PC-9 (cell line): ENCODE measurements around the gene PHPT1. TPM values are rescaled to one million over a fixed set of nuclear protein-coding genes. Genes with fewer than 3 reads are reported as not detected.

Experiments
- BruUV-seq: library from RNA; stranded (reverse); fragments of 400-500 nt; replicated peaks from 2 replicates; lab custom pipeline; 2021; lab: Mats Ljungman, UMichigan
- CTCF ChIA-PET: fragments of 300-600 bp; sonication (Branson Sonifier 250); formaldehyde crosslinking; loops from one replicate; lab custom pipeline; 2022; ENCODE audit warnings: antibody characterized with exemption; lab: Charles Lee
- POLR2A ChIA-PET: fragments of 300-600 bp; sonication (Branson Sonifier 250); formaldehyde crosslinking; loops from one replicate; lab custom pipeline; 2022; ENCODE audit warnings: antibody characterized with exemption; ENCODE audit not compliant: unreplicated experiment; lab: Charles Lee
- DNase-seq, 2 experiments: peaks; one replicate each; pipeline versions ENCODE4 v3.0.0 to v3.0.0-alpha.2; 2015 to 2022; ENCODE audit warnings: mixed read lengths in 1 of 2
- H2AFZ ChIP-seq: fragments of 200-600 bp; sonication (generic); 2 replicates; pipeline ENCODE4 v1.8.1; 2017; ENCODE audit warnings: antibody characterized with exemption
- H3F3A ChIP-seq: fragments of 200-600 bp; sonication (generic); 2 replicates; pipeline ENCODE4 v1.8.1; 2017; ENCODE audit warnings: antibody characterized with exemption, mild to moderate bottlenecking, low read depth; ENCODE audit not compliant: insufficient read depth
- H3K27ac ChIP-seq: fragments of 200-600 bp; sonication (generic); 2 replicates; pipeline ENCODE4 v1.6.1; 2016; ENCODE audit warnings: mixed run types
- H3K27me3 ChIP-seq: fragments of 200-600 bp; sonication (generic); 2 replicates; pipeline ENCODE4 v1.6.1; 2016; ENCODE audit warnings: low read depth, mixed run types; ENCODE audit not compliant: insufficient read depth
- H3K36me3 ChIP-seq: fragments of 200-600 bp; sonication (generic); 2 replicates; pipeline ENCODE4 v1.6.1; 2016; ENCODE audit warnings: low read depth, mixed run types
- H3K4me1 ChIP-seq: fragments of 200-600 bp; sonication (generic); replicated peaks from 2 replicates; pipeline ENCODE4 v1.6.1; 2016; ENCODE audit warnings: mixed run types; ENCODE audit not compliant: insufficient read depth
- H3K4me2 ChIP-seq: fragments of 200-600 bp; sonication (generic); 2 replicates; pipeline ENCODE4 v1.6.1; 2017; ENCODE audit warnings: mixed run types
- H3K4me3 ChIP-seq: fragments of 200-600 bp; sonication (generic); 2 replicates; pipeline ENCODE4 v1.6.1; 2016; ENCODE audit warnings: mixed run types
- H3K79me2 ChIP-seq: fragments of 200-600 bp; sonication (generic); 2 replicates; pipeline ENCODE4 v1.6.1; 2017; ENCODE audit warnings: low read depth, mixed run types
- H3K9me2 ChIP-seq: fragments of 200-600 bp; sonication (generic); 2 replicates; pipeline ENCODE4 v1.8.1; 2017; ENCODE audit warnings: mild to moderate bottlenecking; ENCODE audit not compliant: insufficient read depth
- H3K9me3 ChIP-seq: fragments of 200-600 bp; sonication (generic); 2 replicates; pipeline ENCODE4 v1.8.1; 2016; ENCODE audit warnings: low read depth; ENCODE audit not compliant: insufficient read depth
- H4K20me1 ChIP-seq: fragments of 200-600 bp; sonication (generic); 2 replicates; pipeline ENCODE4 v1.8.1; 2017; ENCODE audit not compliant: insufficient read depth
- EZH2 ChIP-seq: fragments of 200-600 bp; sonication (generic); IDR thresholded peaks from 2 replicates; pipeline ENCODE4 v1.8.0; 2017; ENCODE audit warnings: antibody characterized with exemption, low read depth
- intact Hi-C: fragments of 100-400 bp; cut with micrococcal nuclease; formaldehyde crosslinking; loops from one replicate; pipeline ENCODE4 v1.10.0; 2022; ENCODE audit not compliant: unreplicated experiment
- microRNA-seq: library from miRNA; unstranded; fragments of <30 nt; microRNA quantifications from one replicate; pipeline ENCODE4 v1.2.0, GENCODE V29; 2021; ENCODE audit warnings: borderline number of aligned reads, borderline replicate concordance
- total RNA-seq: library from RNA; stranded (reverse); gene quantifications from 2 replicates; pipeline ENCODE4 v1.2.3, GENCODE V29; 2021
- TF ChIP-seq, protein P1 (sequence below): fragments of 200-600 bp; sonication (generic); conservative IDR thresholded peaks from 2 replicates; pipeline ENCODE4 v1.6.1; 2017; ENCODE audit warnings: mixed run types, antibody characterized with exemption, mild to moderate bottlenecking, moderate library complexity

Gene PHPT1
- total RNA-seq, 1 experiment from 2014 or later, result 112 TPM

DNA sequence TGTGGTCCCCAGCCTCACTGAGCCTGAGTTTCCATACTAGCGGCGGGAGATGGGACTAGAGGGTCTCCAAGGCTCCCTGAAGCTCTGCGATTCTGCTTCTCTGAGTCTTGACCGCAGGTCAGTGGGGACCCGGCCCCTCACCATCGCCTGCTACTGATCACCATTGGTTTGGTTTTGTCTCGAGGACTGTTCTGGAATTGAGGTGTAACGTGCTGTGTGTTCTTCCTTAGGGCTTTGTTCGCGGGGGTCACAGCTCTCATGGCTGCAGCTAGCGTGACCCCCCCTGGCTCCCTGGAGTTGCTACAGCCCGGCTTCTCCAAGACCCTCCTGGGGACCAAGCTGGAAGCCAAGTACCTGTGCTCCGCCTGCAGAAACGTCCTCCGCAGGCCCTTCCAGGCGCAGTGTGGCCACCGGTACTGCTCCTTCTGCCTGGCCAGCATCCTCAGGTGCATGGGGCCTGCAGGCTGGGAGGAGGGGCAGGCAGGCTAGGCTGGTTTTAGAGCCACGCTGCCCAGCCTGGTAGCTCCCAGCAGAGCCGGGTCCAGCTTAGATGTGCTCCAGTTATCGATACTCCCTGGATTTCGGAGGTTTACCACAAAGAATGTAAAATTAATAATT is 49.4 kb downstream of the PHPT1 start:
- Histone ChIP-seq H3K9me2 (no peaks in the 10 kb centered on the region), H3K4me2 (no peak overlapping the region), H3K27me3 (no peaks in the 10 kb centered on the region), H4K20me1 (no peaks in the 10 kb centered on the region; the same call in 1 of the 2 replicates), H2AFZ (no peak overlapping the region), H3K9me3 (no peaks in the 10 kb centered on the region), H3K79me2 (peaks cover 17% of the 10 kb centered on the region; the same call in 1 of the 2 replicates), H3K4me1 (peaks cover 44% of the 10 kb centered on the region), H3K4me3 (no peak overlapping the region), H3K36me3 (peaks cover 8% of the 10 kb centered on the region; the same call in 1 of the 2 replicates), H3K27ac (no peak overlapping the region), H3F3A (peaks cover 53% of the 10 kb centered on the region)
- intact Hi-C loops, result no loop called here
- TF ChIP-seq, protein P1, sequence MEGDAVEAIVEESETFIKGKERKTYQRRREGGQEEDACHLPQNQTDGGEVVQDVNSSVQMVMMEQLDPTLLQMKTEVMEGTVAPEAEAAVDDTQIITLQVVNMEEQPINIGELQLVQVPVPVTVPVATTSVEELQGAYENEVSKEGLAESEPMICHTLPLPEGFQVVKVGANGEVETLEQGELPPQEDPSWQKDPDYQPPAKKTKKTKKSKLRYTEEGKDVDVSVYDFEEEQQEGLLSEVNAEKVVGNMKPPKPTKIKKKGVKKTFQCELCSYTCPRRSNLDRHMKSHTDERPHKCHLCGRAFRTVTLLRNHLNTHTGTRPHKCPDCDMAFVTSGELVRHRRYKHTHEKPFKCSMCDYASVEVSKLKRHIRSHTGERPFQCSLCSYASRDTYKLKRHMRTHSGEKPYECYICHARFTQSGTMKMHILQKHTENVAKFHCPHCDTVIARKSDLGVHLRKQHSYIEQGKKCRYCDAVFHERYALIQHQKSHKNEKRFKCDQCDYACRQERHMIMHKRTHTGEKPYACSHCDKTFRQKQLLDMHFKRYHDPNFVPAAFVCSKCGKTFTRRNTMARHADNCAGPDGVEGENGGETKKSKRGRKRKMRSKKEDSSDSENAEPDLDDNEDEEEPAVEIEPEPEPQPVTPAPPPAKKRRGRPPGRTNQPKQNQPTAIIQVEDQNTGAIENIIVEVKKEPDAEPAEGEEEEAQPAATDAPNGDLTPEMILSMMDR, result no peak
- TF ChIP-seq EZH2, result no peak
- ChIA-PET CTCF (interaction anchor here (0.6 kb wide), 1 partner anchor 56 kb away, joined by 3 read pairs; the partner anchor contains the start of gene AJM1), POLR2A (interaction anchor here (0.5 to 1.0 kb wide), 4 partner anchors 32 to 319 kb away, joined by 3 to 8 read pairs (median 4); partner anchors contain the start of gene EDF1)
- no peak for DNase-seq
- no TSS peak for BruUV-seq

- ChIA-PET POLR2A (interaction anchor here (0.5 to 1.0 kb wide), 4 partner anchors 33 to 319 kb away, joined by 3 to 8 read pairs (median 4); partner anchors contain the start of gene EDF1), CTCF (no interaction called here)
- no peak overlapping the region for H2AFZ ChIP-seq
- DNase-seq, result peak in 1 of 2 experiments; percentile 59
- H3K4me2 ChIP-seq, result no peak overlapping the region
- peaks cover 21% of the 10 kb centered on the region; the same call in 1 of the 2 replicates for H3K79me2 ChIP-seq
- H3K27me3 ChIP-seq, result no peaks in the 10 kb centered on the region
- H3K4me1 ChIP-seq, result peaks cover 44% of the 10 kb centered on the region
- H3K27ac ChIP-seq, result peak overlapping the region; percentile 99
- H3K9me3 ChIP-seq, result no peaks in the 10 kb centered on the region
- H3F3A ChIP-seq, result peaks cover 57% of the 10 kb centered on the region
- no peak overlapping the region for H3K4me3 ChIP-seq
- no peaks in the 10 kb centered on the region; the same call in 1 of the 2 replicates for H4K20me1 ChIP-seq
- TF ChIP-seq EZH2, result no peak
- TF ChIP-seq, protein P1, result no peak
- no peaks in the 10 kb centered on the region for H3K9me2 ChIP-seq
- intact Hi-C loops, result no loop called here
- no TSS peak for BruUV-seq
- H3K36me3 ChIP-seq, result peaks cover 8% of the 10 kb centered on the region; the same call in 1 of the 2 replicates
These were observed 50.0 kb downstream of the PHPT1 start for GRCh38 chr9:136899196-136899595.

DNA sequence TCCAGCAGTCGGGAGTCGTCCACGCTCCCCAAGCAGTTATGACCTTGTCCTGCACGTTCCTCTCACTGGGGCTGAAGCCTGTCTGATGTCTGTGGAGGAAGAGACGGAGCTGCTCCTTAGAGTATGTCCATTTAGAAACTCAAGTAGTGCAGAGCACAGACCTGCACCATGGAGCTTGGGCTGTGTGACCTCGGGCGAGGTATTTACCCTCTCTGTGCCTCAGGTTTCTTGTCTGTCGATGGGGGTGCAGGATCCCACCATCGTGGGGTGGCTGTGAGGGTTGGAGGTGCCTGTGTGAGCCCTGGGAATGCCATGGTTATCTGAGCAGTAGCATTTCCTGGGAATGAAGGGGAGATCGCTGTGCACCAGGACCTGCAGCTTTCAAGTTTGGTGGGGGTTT is 51.3 kb downstream of the PHPT1 start:
- ChIA-PET CTCF (interaction anchor here (0.6 kb wide), 1 partner anchor 18 kb away, joined by 8 read pairs; no protein-coding TSS in a partner anchor), POLR2A (interaction anchor here (1.0 kb wide), 1 partner anchor 14 kb away, joined by 5 read pairs; the partner anchor contains the start of gene TRAF2)
- H3K27ac ChIP-seq, result peak overlapping the region; percentile 99
- H3K27me3 ChIP-seq, result no peaks in the 10 kb centered on the region
- no TSS peak for BruUV-seq
- H3K4me1 ChIP-seq, result peaks cover 44% of the 10 kb centered on the region
- H3K9me2 ChIP-seq, result no peaks in the 10 kb centered on the region
- no peak for DNase-seq
- peaks cover 57% of the 10 kb centered on the region for H3F3A ChIP-seq
- H3K9me3 ChIP-seq, result no peaks in the 10 kb centered on the region
- H2AFZ ChIP-seq, result no peak overlapping the region
- peaks cover 20% of the 10 kb centered on the region for H3K79me2 ChIP-seq
- H3K4me2 ChIP-seq, result peak overlapping the region; percentile 85
- no peaks in the 10 kb centered on the region; the same call in 1 of the 2 replicates for H4K20me1 ChIP-seq
- peak overlapping the region; percentile 14; the same call in 1 of the 2 replicates for H3K4me3 ChIP-seq
- TF ChIP-seq EZH2, result no peak
- TF ChIP-seq, protein P1, result no peak
- intact Hi-C loops, result loop anchor here (5.0 kb wide), 1 partner anchor 33 kb away; the partner anchor contains the start of gene EDF1
- H3K36me3 ChIP-seq, result peaks cover 16% of the 10 kb centered on the region

Small RNA genes within 50 kb of the gene (microRNA-seq; reads per million reads assigned to microRNA genes)
- gene MIR4292 (not detected), gene MIR4479 (8.8 reads per million, percentile 13 among the genes with 10 or more reads in this experiment)

Other genes with a start within 250 kb of the PHPT1 start
- 53.1 and 70.7 TPM in 2 replicates for gene EGFL7, start 186.5 kb upstream of the PHPT1 start, total RNA-seq
- 124 and 136 TPM in 2 replicates for gene AGPAT2, start 162.0 kb upstream of the PHPT1 start, total RNA-seq
- 19.0 and 32.6 TPM in 2 replicates for gene DIPK1B, start 136.8 kb upstream of the PHPT1 start, total RNA-seq
- 0.94 and 2.2 TPM in 2 replicates for gene LCN10, start 106.5 kb upstream of the PHPT1 start, total RNA-seq
- not detected in 2 replicates for gene LCN6, start 100.9 kb upstream of the PHPT1 start, total RNA-seq
- gene LCN8, start 91.2 kb upstream of the PHPT1 start, total RNA-seq, result not detected in 2 replicates
- not detected in 2 replicates for gene LCN15, start 84.9 kb upstream of the PHPT1 start, total RNA-seq
- gene TMEM141, start 58.1 kb upstream of the PHPT1 start, total RNA-seq, result 83.6 and 124 TPM in 2 replicates
- gene CCDC183, start 53.1 kb upstream of the PHPT1 start, total RNA-seq, result 3.6 and 5.3 TPM in 2 replicates
- gene RABL6, start 41.5 kb upstream of the PHPT1 start, total RNA-seq, result 116 and 136 TPM in 2 replicates
- gene AJM1, start 6.9 kb upstream of the PHPT1 start, total RNA-seq, result 5.3 and 5.9 TPM in 2 replicates
- gene MAMDC4, start 2.9 kb downstream of the PHPT1 start, total RNA-seq, result 9.2 and 11.6 TPM in 2 replicates
- gene EDF1, start 16.9 kb downstream of the PHPT1 start, total RNA-seq, result 275 and 338 TPM in 2 replicates
- 42.7 and 48.0 TPM in 2 replicates for gene TRAF2, start 37.1 kb downstream of the PHPT1 start, total RNA-seq
- gene FBXW5, start 95.3 kb downstream of the PHPT1 start, total RNA-seq, result 101 and 125 TPM in 2 replicates
- 2.3 and 4.4 TPM in 2 replicates for gene C8G, start 95.8 kb downstream of the PHPT1 start, total RNA-seq
- 9.3 and 14.2 TPM in 2 replicates for gene LCN12, start 102.9 kb downstream of the PHPT1 start, total RNA-seq
- 1.7 and 2.0 TPM in 2 replicates for gene PTGDS, start 128.1 kb downstream of the PHPT1 start, total RNA-seq
- gene LCNL1, start 133.6 kb downstream of the PHPT1 start, total RNA-seq, result 0.41 and 0.43 TPM in 2 replicates
- gene PAXX, start 143.0 kb downstream of the PHPT1 start, total RNA-seq, result 54.9 and 78.9 TPM in 2 replicates
- 24.1 and 39.7 TPM in 2 replicates for gene CLIC3, start 147.2 kb downstream of the PHPT1 start, total RNA-seq
- gene ABCA2, start 178.8 kb downstream of the PHPT1 start, total RNA-seq, result 79.2 and 115 TPM in 2 replicates
- not detected in 2 replicates for gene FUT7, start 182.7 kb downstream of the PHPT1 start, total RNA-seq
- 89.8 and 137 TPM in 2 replicates for gene NPDC1, start 196.8 kb downstream of the PHPT1 start, total RNA-seq
- gene ENTPD2, start 204.7 kb downstream of the PHPT1 start, total RNA-seq, result 9.0 and 14.1 TPM in 2 replicates
- 46.9 and 50.3 TPM in 2 replicates for gene SAPCD2, start 221.1 kb downstream of the PHPT1 start, total RNA-seq
- 9.9 and 14.7 TPM in 2 replicates for gene UAP1L1, start 228.1 kb downstream of the PHPT1 start, total RNA-seq
- gene MAN1B1, start 237.6 kb downstream of the PHPT1 start, total RNA-seq, result 79.3 and 107 TPM in 2 replicates